Effector memory CD4-positive, alpha-beta T cell (primary cell): ENCODE data around the gene CYP4V2.

ENCODE experiments used
- DNase-seq, 3 donors: peaks; one replicate each; pipeline ENCODE4 v3.0.0-alpha.2; 2020
- H3K27ac ChIP-seq: 2 replicates; pipeline ENCODE4 v1.7.0; 2013; ENCODE audit warnings: mild to moderate bottlenecking, low read length, moderate library complexity; ENCODE audit not compliant: insufficient read depth, poor library complexity, severe bottlenecking
- H3K27me3 ChIP-seq: replicated peaks from 2 replicates; pipeline ENCODE4 v1.7.0; 2013; ENCODE audit warnings: mild to moderate bottlenecking, low read length; ENCODE audit not compliant: insufficient read depth, control insufficient read depth, poor library complexity, severe bottlenecking
- H3K36me3 ChIP-seq: 2 replicates; pipeline ENCODE4 v1.7.0; 2013; ENCODE audit warnings: mild to moderate bottlenecking, low read length, moderate library complexity; ENCODE audit not compliant: control insufficient read depth, insufficient read depth
- H3K4me1 ChIP-seq: 2 replicates; pipeline ENCODE4 v1.7.0; 2013; ENCODE audit warnings: low read length, mild to moderate bottlenecking; ENCODE audit not compliant: control insufficient read depth, insufficient read depth, poor library complexity, severe bottlenecking
- H3K4me3 ChIP-seq: 2 replicates; pipeline ENCODE4 v1.7.0; 2013; ENCODE audit warnings: low read length, low read depth, mild to moderate bottlenecking; ENCODE audit not compliant: insufficient read depth, poor library complexity, severe bottlenecking
- H3K9me3 ChIP-seq: 2 replicates; pipeline ENCODE4 v1.7.0; 2013; ENCODE audit warnings: mild to moderate bottlenecking, low read length, moderate library complexity; ENCODE audit not compliant: control insufficient read depth

Gene CYP4V2

DNA sequence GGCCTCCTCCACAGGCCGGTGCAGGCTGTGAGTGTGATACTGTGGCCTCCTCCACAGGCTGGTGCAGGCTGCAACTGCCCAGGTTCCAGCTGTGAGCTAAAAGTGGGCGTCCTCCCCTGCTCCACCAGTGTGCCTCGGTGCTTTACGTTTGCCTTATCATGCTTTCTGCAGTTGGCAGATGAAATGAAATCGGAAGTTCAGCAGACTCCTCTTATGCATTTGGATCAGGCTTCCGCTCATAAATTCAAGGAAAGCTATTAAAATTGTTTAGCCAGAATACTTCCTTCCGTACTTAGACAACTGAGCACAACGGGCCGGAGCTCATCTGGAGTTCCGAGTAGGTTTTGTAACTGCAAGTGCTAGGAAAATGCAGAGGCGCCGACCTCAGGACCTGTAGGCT is 12.0 kb downstream of the CYP4V2 start:
- no peaks in the 10 kb centered on the region for H3K4me1 ChIP-seq
- H3K9me3 ChIP-seq: no peaks in the 10 kb centered on the region
- peak overlapping the region; percentile 37 for H3K27ac ChIP-seq
- no peak for DNase-seq
- no peak overlapping the region for H3K4me3 ChIP-seq
- H3K27me3 ChIP-seq: no peaks in the 10 kb centered on the region
- no peaks in the 10 kb centered on the region for H3K36me3 ChIP-seq

DNA sequence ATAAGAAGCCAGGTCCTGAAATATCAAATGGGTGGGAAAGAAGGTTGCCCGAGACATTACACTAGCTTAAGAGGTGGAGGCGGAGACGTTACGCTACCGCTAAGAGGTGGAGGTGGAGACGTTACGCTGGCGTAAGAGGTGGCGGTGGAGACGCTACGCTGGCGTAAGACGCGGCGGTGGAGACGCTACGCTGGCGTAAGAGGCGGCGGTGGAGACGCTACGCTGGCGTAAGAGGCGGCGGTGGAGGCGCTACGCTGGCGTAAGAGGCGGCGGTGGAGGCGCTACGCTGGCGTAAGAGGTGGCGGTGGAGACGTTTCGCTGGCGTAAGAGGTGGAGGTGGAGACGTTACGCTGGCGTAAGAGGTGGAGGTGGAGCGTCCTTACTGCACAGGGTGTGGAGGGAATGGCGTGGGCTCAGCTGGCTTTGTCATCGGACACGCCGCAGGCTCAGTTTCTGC is 12.8 kb downstream of the CYP4V2 start:
- peak in 2 of 3 donors; percentile 60 to 65 for DNase-seq
- Histone ChIP-seq H3K4me1 (no peaks in the 10 kb centered on the region), H3K4me3 (no peak overlapping the region), H3K9me3 (peaks cover 1% of the 10 kb centered on the region), H3K27me3 (no peaks in the 10 kb centered on the region), H3K36me3 (peaks cover 5% of the 10 kb centered on the region), H3K27ac (peak overlapping the region; percentile 50)

DNA sequence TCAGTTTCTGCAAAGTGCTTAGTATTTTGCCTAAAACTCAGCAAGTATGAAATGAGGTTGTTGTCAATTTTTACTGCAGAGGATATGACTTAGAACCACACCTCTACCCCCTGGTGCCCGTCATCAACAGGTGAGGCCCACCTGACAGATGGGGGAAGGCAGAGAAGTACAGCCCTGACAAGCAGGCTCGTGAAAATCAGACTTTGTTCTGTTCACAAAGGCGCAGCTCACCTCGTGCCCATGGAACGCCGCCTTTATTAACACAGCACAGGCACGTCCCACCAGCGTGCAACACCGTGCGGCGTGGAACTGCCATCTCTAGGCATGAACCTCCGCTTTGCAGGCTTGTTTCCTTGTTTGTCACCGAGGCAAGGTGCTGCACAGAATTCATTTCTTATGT is 13.3 kb downstream of the CYP4V2 start:
- H3K4me3 ChIP-seq: no peak overlapping the region

GRCh38 chr4:186205156-186205555 is 13.8 kb downstream of the CYP4V2 start:
- Histone ChIP-seq H3K27ac (peak overlapping the region; percentile 50), H3K9me3 (peaks cover 5% of the 10 kb centered on the region), H3K4me1 (no peaks in the 10 kb centered on the region), H3K27me3 (no peaks in the 10 kb centered on the region), H3K4me3 (no peak overlapping the region), H3K36me3 (peaks cover 15% of the 10 kb centered on the region)
- no peak for DNase-seq

More for the DNA sequence above, 13.3 kb downstream of the CYP4V2 start:
- Histone ChIP-seq H3K36me3 (peaks cover 10% of the 10 kb centered on the region), H3K27ac (peak overlapping the region; percentile 50), H3K4me1 (no peaks in the 10 kb centered on the region), H3K27me3 (no peaks in the 10 kb centered on the region), H3K9me3 (peaks cover 5% of the 10 kb centered on the region)
- no peak for DNase-seq

GRCh38 chr4:186216465-186217024 is 25.2 kb downstream of the CYP4V2 start:
- no peak for DNase-seq
- Histone ChIP-seq H3K27me3 (no peaks in the 10 kb centered on the region), H3K4me1 (no peaks in the 10 kb centered on the region), H3K4me3 (no peak overlapping the region), H3K27ac (no peak overlapping the region), H3K9me3 (no peaks in the 10 kb centered on the region), H3K36me3 (no peaks in the 10 kb centered on the region)

- no peak for DNase-seq
- no peak overlapping the region for H3K4me3 ChIP-seq
- H3K9me3 ChIP-seq: no peaks in the 10 kb centered on the region
- H3K4me1 ChIP-seq: no peaks in the 10 kb centered on the region
- H3K27me3 ChIP-seq: no peaks in the 10 kb centered on the region
- no peaks in the 10 kb centered on the region for H3K36me3 ChIP-seq
- no peak overlapping the region for H3K27ac ChIP-seq
These were observed 26.4 kb downstream of the CYP4V2 start for GRCh38 chr4:186217733-186218293.

DNA sequence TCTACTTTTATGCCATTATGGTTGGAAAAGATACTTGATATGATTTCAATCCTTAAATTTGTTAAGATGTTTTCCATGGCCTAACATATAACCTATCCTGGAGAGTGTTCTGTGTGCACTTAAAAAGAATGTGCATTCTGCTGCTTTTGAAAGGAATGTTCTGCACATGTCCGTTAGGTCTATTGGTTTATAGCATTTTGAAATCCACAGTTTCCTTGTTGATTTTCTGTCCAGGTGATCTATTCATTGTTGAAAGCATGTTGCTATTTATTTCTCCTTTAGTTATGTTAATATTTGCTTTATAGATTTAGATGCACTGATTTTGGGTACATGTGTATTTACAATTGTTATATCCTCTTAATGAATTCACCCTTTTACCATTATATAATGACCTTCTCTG is 30.3 kb downstream of the CYP4V2 start:
- Histone ChIP-seq H3K9me3 (no peaks in the 10 kb centered on the region), H3K27ac (no peak overlapping the region), H3K4me1 (no peaks in the 10 kb centered on the region), H3K27me3 (no peaks in the 10 kb centered on the region), H3K36me3 (no peaks in the 10 kb centered on the region), H3K4me3 (no peak overlapping the region)
- no peak for DNase-seq

DNA sequence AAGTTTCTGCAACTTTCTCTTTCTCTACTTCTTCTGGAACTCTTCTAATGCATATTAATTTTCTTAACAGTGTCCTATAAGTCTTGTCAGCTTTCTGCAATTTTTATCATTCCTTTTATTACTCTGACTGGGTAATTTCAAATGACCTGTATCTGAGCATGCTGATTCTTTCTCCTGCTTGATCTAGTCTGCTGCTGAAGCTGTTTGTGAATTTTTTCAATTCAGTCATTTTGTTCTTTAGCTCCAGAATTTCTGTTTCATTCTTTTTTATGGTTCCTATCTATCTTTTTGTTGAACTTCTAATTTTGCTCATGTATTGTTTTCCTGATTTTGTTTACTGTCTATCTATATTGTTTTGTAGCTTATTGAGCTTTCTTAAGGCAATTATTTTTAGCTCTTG is 34.5 kb downstream of the CYP4V2 start:
- DNase-seq: no peak
- H3K4me1 ChIP-seq: no peaks in the 10 kb centered on the region
- no peak overlapping the region for H3K27ac ChIP-seq
- H3K27me3 ChIP-seq: no peaks in the 10 kb centered on the region
- H3K36me3 ChIP-seq: no peaks in the 10 kb centered on the region
- H3K9me3 ChIP-seq: no peaks in the 10 kb centered on the region
- no peak overlapping the region for H3K4me3 ChIP-seq

GRCh38 chr4:186226521-186227189 is 35.3 kb downstream of the CYP4V2 start:
- Histone ChIP-seq H3K27ac (no peak overlapping the region), H3K9me3 (no peaks in the 10 kb centered on the region), H3K36me3 (no peaks in the 10 kb centered on the region), H3K4me3 (no peak overlapping the region), H3K4me1 (no peaks in the 10 kb centered on the region), H3K27me3 (no peaks in the 10 kb centered on the region)
- no peak for DNase-seq

DNA sequence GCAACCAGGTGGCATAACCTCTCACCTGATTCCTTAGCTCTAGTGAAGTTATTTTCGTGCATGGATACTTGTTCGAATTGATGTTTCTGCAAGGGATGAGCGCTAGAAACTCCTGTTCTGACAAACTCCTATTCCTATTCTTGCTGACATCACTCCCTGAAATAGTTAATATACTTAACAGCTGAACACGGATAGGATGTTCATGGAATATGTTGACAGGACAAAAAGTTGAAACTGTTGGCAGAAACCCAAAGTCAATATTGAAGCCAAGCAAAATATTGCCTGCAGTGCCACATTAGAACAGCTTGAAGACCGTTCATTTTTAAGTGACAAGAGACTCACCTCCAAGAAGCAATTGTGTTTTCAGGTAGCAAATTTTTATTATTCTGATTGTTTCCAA is 35.9 kb downstream of the CYP4V2 start, which contains the start of gene KLKB1:
TSS of gene KLKB1 (plus strand) at position 287 of the 400 bp plus-strand sequence. CDS start 689 bp downstream, outside the sequence.
- Histone ChIP-seq H3K4me3 (no peak within 1 kb of the TSS), H3K27me3 (no peaks in the 10 kb centered on the region)
- no peak for DNase-seq

More for the DNA sequence above, 35.9 kb downstream of the CYP4V2 start, which contains the start of gene KLKB1:
- Histone ChIP-seq H3K36me3 (no peaks in the 10 kb centered on the region), H3K9me3 (no peaks in the 10 kb centered on the region), H3K27ac (no peak within 1 kb of the TSS), H3K4me1 (no peaks in the 10 kb centered on the region)
